B cell (primary cell): ENCODE measurements around the gene CIC.

Experiments used
- EZH2 ChIP-seq: IDR thresholded peaks from 2 replicates; pipeline ENCODE4 v1.6.1; 2012; ENCODE audit warnings: borderline replicate concordance, low read depth, mild to moderate bottlenecking, moderate library complexity, low read length; ENCODE audit not compliant: insufficient read depth, poor library complexity, severe bottlenecking
- TF ChIP-seq, protein P1 (sequence below): fragments of 200-600 bp; IDR thresholded peaks from one replicate; pipeline ENCODE4 v1.8.0; 2022; ENCODE audit warnings: antibody characterized with exemption, mild to moderate bottlenecking

DNA sequence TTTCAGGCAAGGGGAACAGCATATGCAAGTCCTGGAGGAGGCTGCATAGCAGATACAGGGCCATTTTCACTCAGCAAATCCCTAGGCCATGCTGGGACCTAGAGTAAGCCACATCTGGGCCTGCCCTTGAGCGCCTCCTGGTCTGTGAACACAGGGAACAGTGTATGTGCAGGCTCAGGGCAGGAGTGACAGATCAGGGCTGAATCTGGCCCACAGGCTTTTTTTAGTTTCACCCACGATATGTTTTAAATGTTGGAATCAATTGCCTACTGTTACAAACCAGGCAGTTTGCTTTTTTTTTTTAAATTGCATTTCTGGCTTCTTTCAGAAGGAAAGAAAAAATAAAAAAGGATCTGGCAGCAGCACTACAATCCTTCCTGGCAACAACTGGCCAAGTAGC, 42.6 kb downstream of the CIC start:
- TF ChIP-seq, protein P1, sequence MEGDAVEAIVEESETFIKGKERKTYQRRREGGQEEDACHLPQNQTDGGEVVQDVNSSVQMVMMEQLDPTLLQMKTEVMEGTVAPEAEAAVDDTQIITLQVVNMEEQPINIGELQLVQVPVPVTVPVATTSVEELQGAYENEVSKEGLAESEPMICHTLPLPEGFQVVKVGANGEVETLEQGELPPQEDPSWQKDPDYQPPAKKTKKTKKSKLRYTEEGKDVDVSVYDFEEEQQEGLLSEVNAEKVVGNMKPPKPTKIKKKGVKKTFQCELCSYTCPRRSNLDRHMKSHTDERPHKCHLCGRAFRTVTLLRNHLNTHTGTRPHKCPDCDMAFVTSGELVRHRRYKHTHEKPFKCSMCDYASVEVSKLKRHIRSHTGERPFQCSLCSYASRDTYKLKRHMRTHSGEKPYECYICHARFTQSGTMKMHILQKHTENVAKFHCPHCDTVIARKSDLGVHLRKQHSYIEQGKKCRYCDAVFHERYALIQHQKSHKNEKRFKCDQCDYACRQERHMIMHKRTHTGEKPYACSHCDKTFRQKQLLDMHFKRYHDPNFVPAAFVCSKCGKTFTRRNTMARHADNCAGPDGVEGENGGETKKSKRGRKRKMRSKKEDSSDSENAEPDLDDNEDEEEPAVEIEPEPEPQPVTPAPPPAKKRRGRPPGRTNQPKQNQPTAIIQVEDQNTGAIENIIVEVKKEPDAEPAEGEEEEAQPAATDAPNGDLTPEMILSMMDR: no peak
- TF ChIP-seq EZH2: no peak
